Panc1 (cell line): ENCODE measurements around the gene POMT2.
"Not testable (repeated sequence)": the region's sequence is repeated elsewhere in the genome, so short reads cannot be mapped to it uniquely, and the experiment has no call there.

ENCODE experiments used
- POLR2AphosphoS5 ChIP-seq: IDR thresholded peaks from 2 replicates; pipeline ENCODE4 v1.6.1; 2012; ENCODE audit warnings: mild to moderate bottlenecking, low read depth, low read length, moderate library complexity
- SIN3A ChIP-seq: IDR thresholded peaks from 2 replicates; pipeline ENCODE4 v1.6.1; 2012; ENCODE audit warnings: low read depth, mild to moderate bottlenecking, low read length, moderate library complexity, borderline replicate concordance; ENCODE audit not compliant: insufficient read depth
- TCF7L2 ChIP-seq: IDR thresholded peaks from 2 replicates; pipeline ENCODE4 v1.6.1; 2011; ENCODE audit warnings: mild to moderate bottlenecking, low read depth, low read length, inconsistent platforms
- TF ChIP-seq, protein P1 (sequence below): fragments of 450-650 bp; IDR thresholded peaks from 2 replicates; pipeline ENCODE4 v1.5.1; 2017; ENCODE audit warnings: mild to moderate bottlenecking
- TF ChIP-seq, protein P2 (sequence below), 2 experiments: IDR thresholded peaks; 2 replicates each; pipeline ENCODE4 v1.6.1; 2011 to 2012; ENCODE audit warnings: low read depth in 2 of 2, control low read depth in 1 of 2, low read length in 1 of 2, mild to moderate bottlenecking in 1 of 2, moderate library complexity in 1 of 2; ENCODE audit not compliant: insufficient read depth in 1 of 2

- TF ChIP-seq, protein P1, sequence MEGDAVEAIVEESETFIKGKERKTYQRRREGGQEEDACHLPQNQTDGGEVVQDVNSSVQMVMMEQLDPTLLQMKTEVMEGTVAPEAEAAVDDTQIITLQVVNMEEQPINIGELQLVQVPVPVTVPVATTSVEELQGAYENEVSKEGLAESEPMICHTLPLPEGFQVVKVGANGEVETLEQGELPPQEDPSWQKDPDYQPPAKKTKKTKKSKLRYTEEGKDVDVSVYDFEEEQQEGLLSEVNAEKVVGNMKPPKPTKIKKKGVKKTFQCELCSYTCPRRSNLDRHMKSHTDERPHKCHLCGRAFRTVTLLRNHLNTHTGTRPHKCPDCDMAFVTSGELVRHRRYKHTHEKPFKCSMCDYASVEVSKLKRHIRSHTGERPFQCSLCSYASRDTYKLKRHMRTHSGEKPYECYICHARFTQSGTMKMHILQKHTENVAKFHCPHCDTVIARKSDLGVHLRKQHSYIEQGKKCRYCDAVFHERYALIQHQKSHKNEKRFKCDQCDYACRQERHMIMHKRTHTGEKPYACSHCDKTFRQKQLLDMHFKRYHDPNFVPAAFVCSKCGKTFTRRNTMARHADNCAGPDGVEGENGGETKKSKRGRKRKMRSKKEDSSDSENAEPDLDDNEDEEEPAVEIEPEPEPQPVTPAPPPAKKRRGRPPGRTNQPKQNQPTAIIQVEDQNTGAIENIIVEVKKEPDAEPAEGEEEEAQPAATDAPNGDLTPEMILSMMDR: not testable (repeated sequence)
- TF ChIP-seq, protein P2, sequence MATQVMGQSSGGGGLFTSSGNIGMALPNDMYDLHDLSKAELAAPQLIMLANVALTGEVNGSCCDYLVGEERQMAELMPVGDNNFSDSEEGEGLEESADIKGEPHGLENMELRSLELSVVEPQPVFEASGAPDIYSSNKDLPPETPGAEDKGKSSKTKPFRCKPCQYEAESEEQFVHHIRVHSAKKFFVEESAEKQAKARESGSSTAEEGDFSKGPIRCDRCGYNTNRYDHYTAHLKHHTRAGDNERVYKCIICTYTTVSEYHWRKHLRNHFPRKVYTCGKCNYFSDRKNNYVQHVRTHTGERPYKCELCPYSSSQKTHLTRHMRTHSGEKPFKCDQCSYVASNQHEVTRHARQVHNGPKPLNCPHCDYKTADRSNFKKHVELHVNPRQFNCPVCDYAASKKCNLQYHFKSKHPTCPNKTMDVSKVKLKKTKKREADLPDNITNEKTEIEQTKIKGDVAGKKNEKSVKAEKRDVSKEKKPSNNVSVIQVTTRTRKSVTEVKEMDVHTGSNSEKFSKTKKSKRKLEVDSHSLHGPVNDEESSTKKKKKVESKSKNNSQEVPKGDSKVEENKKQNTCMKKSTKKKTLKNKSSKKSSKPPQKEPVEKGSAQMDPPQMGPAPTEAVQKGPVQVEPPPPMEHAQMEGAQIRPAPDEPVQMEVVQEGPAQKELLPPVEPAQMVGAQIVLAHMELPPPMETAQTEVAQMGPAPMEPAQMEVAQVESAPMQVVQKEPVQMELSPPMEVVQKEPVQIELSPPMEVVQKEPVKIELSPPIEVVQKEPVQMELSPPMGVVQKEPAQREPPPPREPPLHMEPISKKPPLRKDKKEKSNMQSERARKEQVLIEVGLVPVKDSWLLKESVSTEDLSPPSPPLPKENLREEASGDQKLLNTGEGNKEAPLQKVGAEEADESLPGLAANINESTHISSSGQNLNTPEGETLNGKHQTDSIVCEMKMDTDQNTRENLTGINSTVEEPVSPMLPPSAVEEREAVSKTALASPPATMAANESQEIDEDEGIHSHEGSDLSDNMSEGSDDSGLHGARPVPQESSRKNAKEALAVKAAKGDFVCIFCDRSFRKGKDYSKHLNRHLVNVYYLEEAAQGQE (IDR thresholded peaks at IDR 0.05; ENCODE audit: insufficient read depth in 1 of 2, low read depth in 2 of 2, low read length in 1 of 2): not testable (repeated sequence)
- not testable (repeated sequence) for TF ChIP-seq POLR2AphosphoS5, SIN3A, TCF7L2
Observed at GRCh38 chr14:77280921-77281320, 39.8 kb downstream of the POMT2 start.
